ENCODE measurements around the gene ZNF592.

The ZNF592 gene

GRCh38 chr15:84812842-84813241, 64.5 kb downstream of the ZNF592 start:
- no peak for DNase-seq

- DNase-seq, result no peak
These were observed 65.0 kb downstream of the ZNF592 start for GRCh38 chr15:84813435-84813834.

GRCh38 chr15:84813931-84814330, 65.5 kb downstream of the ZNF592 start:
- no peak for DNase-seq

GRCh38 chr15:84814916-84815315, 66.5 kb downstream of the ZNF592 start:
- DNase-seq, result no peak

- DNase-seq, result no peak
These were observed 68.5 kb downstream of the ZNF592 start, which contains the start of gene ALPK3 for GRCh38 chr15:84816694-84817465. Gene ALPK3, plus strand, starts transcription at chr15:84817356. Its CDS starts 97 bp downstream, at chr15:84817453.

- no peak for DNase-seq
These were observed 69.2 kb downstream of the ZNF592 start for GRCh38 chr15:84817466-84818081.

GRCh38 chr15:84818261-84819131, 70.1 kb downstream of the ZNF592 start:
- DNase-seq, result no peak

GRCh38 chr15:84819291-84819768, 70.9 kb downstream of the ZNF592 start:
- DNase-seq, result no peak

- no peak for DNase-seq
These were observed 71.4 kb downstream of the ZNF592 start for GRCh38 chr15:84819791-84820190.

GRCh38 chr15:84821501-84822021, 73.2 kb downstream of the ZNF592 start:
- DNase-seq, result no peak

- DNase-seq, result peak; percentile 47
These were observed 74.4 kb downstream of the ZNF592 start for GRCh38 chr15:84822653-84823281.

- no peak for DNase-seq
These were observed 75.0 kb downstream of the ZNF592 start for GRCh38 chr15:84823282-84823878.

- no peak for DNase-seq
These were observed 76.0 kb downstream of the ZNF592 start for GRCh38 chr15:84824260-84825007.

GRCh38 chr15:84826369-84826823, 78.0 kb downstream of the ZNF592 start:
- no peak for DNase-seq

- no peak for DNase-seq
These were observed 78.9 kb downstream of the ZNF592 start for GRCh38 chr15:84827246-84827645.

GRCh38 chr15:84828086-84828908, 79.9 kb downstream of the ZNF592 start:
- no peak for DNase-seq

GRCh38 chr15:84829428-84829827, 81.0 kb downstream of the ZNF592 start:
- no peak for DNase-seq

GRCh38 chr15:84830036-84830435, 81.6 kb downstream of the ZNF592 start:
- DNase-seq, result no peak

- DNase-seq, result no peak
These were observed 82.6 kb downstream of the ZNF592 start for GRCh38 chr15:84831028-84831427.

GRCh38 chr15:84831613-84832012, 83.2 kb downstream of the ZNF592 start:
- no peak for DNase-seq
